ENCODE measurements around the gene TMEM161B.

DNA sequence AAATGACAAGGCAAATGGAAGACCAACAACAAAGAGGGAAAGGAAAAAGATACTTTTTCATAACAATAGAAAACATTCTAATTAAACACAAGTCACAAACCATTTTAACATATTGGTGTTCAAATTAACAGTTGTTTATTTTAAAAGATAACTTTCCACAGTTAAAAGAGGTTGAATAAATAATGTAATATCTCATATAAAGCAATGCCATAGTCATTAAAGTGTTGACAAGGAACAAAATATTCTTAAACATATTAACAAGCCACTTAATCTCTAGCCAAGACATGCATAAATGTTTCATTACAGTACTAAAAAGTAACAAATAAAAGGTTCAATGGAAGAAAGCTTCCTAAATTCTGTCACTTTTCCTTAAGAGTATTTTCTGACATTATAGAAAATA is 12.6 kb downstream of the TMEM161B start:
- TF ChIP-seq, protein P1, sequence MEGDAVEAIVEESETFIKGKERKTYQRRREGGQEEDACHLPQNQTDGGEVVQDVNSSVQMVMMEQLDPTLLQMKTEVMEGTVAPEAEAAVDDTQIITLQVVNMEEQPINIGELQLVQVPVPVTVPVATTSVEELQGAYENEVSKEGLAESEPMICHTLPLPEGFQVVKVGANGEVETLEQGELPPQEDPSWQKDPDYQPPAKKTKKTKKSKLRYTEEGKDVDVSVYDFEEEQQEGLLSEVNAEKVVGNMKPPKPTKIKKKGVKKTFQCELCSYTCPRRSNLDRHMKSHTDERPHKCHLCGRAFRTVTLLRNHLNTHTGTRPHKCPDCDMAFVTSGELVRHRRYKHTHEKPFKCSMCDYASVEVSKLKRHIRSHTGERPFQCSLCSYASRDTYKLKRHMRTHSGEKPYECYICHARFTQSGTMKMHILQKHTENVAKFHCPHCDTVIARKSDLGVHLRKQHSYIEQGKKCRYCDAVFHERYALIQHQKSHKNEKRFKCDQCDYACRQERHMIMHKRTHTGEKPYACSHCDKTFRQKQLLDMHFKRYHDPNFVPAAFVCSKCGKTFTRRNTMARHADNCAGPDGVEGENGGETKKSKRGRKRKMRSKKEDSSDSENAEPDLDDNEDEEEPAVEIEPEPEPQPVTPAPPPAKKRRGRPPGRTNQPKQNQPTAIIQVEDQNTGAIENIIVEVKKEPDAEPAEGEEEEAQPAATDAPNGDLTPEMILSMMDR (IDR thresholded peaks at IDR 0.05; ENCODE audit: poor library complexity, severe bottlenecking): no peak
- no peak for TF ChIP-seq SMC3 (conservative IDR thresholded peaks at IDR 0.05; ENCODE audit: poor library complexity)
- no peak for TF ChIP-seq EZH2 (IDR thresholded peaks at IDR 0.05; ENCODE audit: borderline replicate concordance, insufficient read depth, low read length, poor library complexity, severe bottlenecking)
- TF ChIP-seq TAF1 (IDR thresholded peaks at IDR 0.05; ENCODE audit: low read depth): no peak
- TF ChIP-seq POLR2AphosphoS5 (IDR thresholded peaks at IDR 0.05): no peak

Measured in neural cell (in vitro differentiated cells).